H54 (cell line): ENCODE measurements around the gene ABCC3.
A peak's percentile ranks its signal among the peaks of the same experiment; 100 is the strongest.

Experiments used
- DNase-seq: peaks from one replicate; pipeline ENCODE4 v3.0.0; 2011; ENCODE audit warnings: low spot score, mixed read lengths; ENCODE audit not compliant: insufficient read length
- FAIRE-seq: peaks from 3 replicates; lab custom pipeline; 2011; peaks lifted over from hg19 to GRCh38; lab: Jason Lieb, UNC
- POLR2A ChIP-seq: IDR thresholded peaks from 2 replicates; pipeline ENCODE4 v1.6.1; 2011; ENCODE audit warnings: low read depth, mild to moderate bottlenecking, low read length

Gene ABCC3

GRCh38 chr17:50637829-50638605, 3.3 kb downstream of the ABCC3 start:
- no peak for FAIRE-seq
- TF ChIP-seq POLR2A, result no peak
- DNase-seq, result no peak

GRCh38 chr17:50638606-50638965, 3.9 kb downstream of the ABCC3 start:
- DNase-seq, result peak; percentile 92
- no peak for TF ChIP-seq POLR2A
- peak; percentile 58 for FAIRE-seq

GRCh38 chr17:50638966-50639713, 4.5 kb downstream of the ABCC3 start:
- no peak for TF ChIP-seq POLR2A
- DNase-seq (peak; percentile 97), FAIRE-seq (peak; percentile 93)

GRCh38 chr17:50640686-50641351, 6.1 kb downstream of the ABCC3 start:
- DNase-seq (no peak), FAIRE-seq (no peak)
- no peak for TF ChIP-seq POLR2A

GRCh38 chr17:50641357-50641756, 6.7 kb downstream of the ABCC3 start:
- FAIRE-seq (no peak), DNase-seq (no peak)
- no peak for TF ChIP-seq POLR2A

- FAIRE-seq (no peak), DNase-seq (no peak)
- no peak for TF ChIP-seq POLR2A
Measured at GRCh38 chr17:50642071-50642721, 7.5 kb downstream of the ABCC3 start.

GRCh38 chr17:50642722-50643656, 8.3 kb downstream of the ABCC3 start:
- DNase-seq, result no peak
- no peak for FAIRE-seq
- no peak for TF ChIP-seq POLR2A

GRCh38 chr17:50645748-50646682, 11.3 kb downstream of the ABCC3 start:
- no peak for TF ChIP-seq POLR2A
- no peak for FAIRE-seq
- DNase-seq, result no peak

GRCh38 chr17:50647187-50647586, 12.5 kb downstream of the ABCC3 start:
- FAIRE-seq, result no peak
- no peak for DNase-seq
- no peak for TF ChIP-seq POLR2A

- no peak for FAIRE-seq
- TF ChIP-seq POLR2A, result no peak
- DNase-seq, result no peak
Measured at GRCh38 chr17:50649042-50649908, 14.6 kb downstream of the ABCC3 start.

- no peak for DNase-seq
- TF ChIP-seq POLR2A, result no peak
- FAIRE-seq, result no peak
Measured at GRCh38 chr17:50651661-50652060, 17.0 kb downstream of the ABCC3 start.

GRCh38 chr17:50653738-50654137, 19.1 kb downstream of the ABCC3 start:
- no peak for DNase-seq
- FAIRE-seq, result no peak
- no peak for TF ChIP-seq POLR2A
